ENCODE measurements around the gene ZNF277. TPM values are rescaled to one million over a fixed set of nuclear protein-coding genes. Genes with fewer than 3 reads are reported as not detected.

Gene ZNF277
- polyA plus RNA-seq (2014; cell fraction: cytosol; rRNA removed): 22.5 and 27.3 TPM in 2 replicates
- polyA plus RNA-seq (2014; cell fraction: nucleus; rRNA removed): 11.1 and 14.8 TPM in 2 replicates

- peak; percentile 99 for DNase-seq (ENCODE audit: low spot score)
Observed at GRCh38 chr7:112206238-112206990, at the start of gene ZNF277, which contains the start of gene DOCK4. Gene ZNF277, plus strand, starts transcription at chr7:112206695. Its CDS starts 22 bp downstream, at chr7:112206717. Gene DOCK4, minus strand, starts transcription at chr7:112206399. Its CDS starts 261 bp downstream, at chr7:112206138.

- DNase-seq (ENCODE audit: low spot score): no peak
Observed at GRCh38 chr7:112157072-112157471, 49.4 kb upstream of the ZNF277 start.

- DNase-seq (ENCODE audit: low spot score): no peak
Observed at GRCh38 chr7:112159351-112159750, 47.1 kb upstream of the ZNF277 start.

DNA sequence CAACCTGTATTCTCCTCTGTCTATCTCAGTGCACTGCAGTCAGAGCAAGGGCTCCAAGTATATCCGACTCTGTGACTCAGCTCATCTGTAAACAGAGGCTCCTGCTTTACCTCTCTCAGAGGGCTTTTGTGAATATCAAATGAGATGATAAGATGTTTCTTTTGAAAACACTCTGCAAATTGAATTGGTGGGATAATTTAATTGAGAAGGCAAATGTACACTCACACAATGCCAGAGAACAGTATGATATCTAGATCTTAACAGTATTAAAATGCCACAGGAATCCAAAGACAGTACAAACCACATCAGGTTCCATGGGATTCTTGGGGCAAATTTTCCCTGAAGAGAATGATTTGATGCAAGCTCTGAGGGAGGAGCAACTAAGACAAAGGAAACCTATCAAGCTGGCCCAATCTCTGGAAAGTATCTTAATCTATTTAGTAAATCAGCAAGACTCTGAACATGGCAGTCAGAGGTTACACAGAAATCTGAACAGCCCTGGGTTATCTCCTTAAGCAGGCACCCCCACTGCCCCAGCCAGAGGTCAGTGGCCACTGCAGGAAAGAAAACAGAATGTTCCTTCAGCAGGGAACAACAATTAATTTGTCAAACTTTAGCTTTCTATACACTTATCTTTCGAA lies 46.2 kb upstream of the ZNF277 start:
- DNase-seq (ENCODE audit: low spot score): peak; percentile 95

- no peak for DNase-seq (ENCODE audit: low spot score)
Observed at GRCh38 chr7:112160771-112161150, 45.7 kb upstream of the ZNF277 start.

GRCh38 chr7:112161253-112162141 lies 45.0 kb upstream of the ZNF277 start:
- DNase-seq (ENCODE audit: low spot score): peak; percentile 28

GRCh38 chr7:112162142-112162766 lies 44.2 kb upstream of the ZNF277 start:
- DNase-seq (ENCODE audit: low spot score): peak; percentile 74

- DNase-seq (ENCODE audit: low spot score): no peak
Observed at GRCh38 chr7:112162784-112163506, 43.5 kb upstream of the ZNF277 start.

DNA sequence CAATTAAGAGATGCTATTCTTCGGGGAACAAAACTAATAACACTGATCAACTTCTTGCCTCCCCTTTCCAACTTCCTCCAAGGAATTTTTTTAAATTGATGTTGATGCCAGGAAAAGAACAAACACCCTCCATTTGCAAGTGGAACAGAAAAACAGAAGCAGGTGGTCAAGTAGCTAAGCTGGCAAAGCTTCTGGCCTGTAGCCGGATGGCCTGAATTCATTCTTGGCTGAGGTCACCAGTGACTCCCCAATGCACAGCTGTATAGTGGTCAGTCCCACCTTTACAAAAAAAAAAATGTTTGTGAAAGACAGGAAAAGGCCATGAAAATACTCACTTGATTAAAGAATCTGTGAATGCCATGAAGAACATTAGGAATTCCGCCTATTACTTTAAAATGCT lies 39.3 kb upstream of the ZNF277 start:
- no peak for DNase-seq (ENCODE audit: low spot score)

GRCh38 chr7:112168915-112169314 lies 37.6 kb upstream of the ZNF277 start:
- DNase-seq (ENCODE audit: low spot score): no peak

GRCh38 chr7:112171673-112172072 lies 34.8 kb upstream of the ZNF277 start:
- no peak for DNase-seq (ENCODE audit: low spot score)

DNA sequence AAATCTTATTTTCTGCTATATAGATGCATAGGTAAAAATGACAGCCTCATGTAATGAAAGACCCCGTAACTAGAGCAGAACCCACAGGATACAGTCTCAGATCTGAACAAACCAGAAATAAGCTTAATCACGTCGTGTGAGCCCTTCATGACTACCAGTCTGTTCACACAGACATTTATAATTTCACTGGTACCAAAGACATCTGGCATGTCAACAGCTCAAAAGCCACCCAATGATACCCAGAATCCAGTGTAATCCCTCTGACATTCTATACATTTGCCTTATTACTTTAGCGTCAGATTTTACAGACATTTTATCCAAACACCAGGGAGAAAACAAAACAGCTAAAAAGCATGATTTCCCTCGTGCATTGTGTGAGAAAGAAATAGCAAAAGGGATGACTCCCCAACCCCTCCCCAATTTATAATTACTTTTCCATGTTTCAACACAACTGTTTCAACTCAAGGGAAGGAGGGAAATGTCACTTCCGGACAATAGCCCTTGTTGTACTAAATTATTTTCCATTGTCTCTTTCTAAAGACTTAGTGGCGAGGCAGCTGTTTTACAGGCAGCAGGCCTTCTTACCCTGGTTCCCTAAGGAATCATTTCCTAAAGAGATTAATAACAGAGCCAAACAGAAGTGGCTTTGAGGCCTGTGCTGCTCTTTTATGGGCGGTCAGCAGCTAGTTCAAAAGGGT lies 33.5 kb upstream of the ZNF277 start:
- no peak for DNase-seq (ENCODE audit: low spot score)

DNA sequence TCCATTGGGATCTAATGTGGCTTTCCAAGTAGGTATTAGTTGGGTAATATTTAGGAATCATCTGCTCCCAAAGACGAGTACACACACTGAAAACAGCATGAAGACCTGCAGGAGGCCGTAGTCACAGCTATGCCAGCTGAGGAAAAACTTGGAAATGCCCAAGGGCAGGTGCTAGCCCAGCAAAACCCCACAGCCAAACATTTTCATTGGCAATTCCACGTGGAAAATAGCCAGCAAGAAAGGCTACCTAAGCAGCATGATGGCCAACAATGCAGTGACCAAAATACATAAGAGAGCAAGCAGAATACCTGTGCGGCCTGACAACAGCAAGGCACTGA lies 33.0 kb upstream of the ZNF277 start:
- DNase-seq (ENCODE audit: low spot score): no peak

DNA sequence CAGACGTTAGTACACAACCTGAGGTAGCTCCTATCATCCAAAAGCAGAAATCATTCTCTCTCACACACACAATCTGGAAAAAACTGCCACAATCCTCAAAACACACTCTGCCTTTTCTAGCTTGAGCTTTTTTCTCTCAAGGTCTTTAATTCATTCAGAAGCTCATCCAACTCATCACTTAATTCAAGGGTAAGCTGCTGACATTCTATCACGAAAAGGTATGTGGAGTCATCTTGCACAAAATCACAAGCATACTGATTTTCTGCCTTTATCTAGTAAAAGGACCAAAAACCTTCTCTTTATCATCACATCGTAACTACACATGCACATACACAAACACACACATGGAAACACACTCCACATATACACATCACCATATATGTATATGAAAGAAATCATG lies 32.3 kb upstream of the ZNF277 start:
- DNase-seq (ENCODE audit: low spot score): no peak

GRCh38 chr7:112176241-112176640 lies 30.3 kb upstream of the ZNF277 start:
- DNase-seq (ENCODE audit: low spot score): no peak

DNA sequence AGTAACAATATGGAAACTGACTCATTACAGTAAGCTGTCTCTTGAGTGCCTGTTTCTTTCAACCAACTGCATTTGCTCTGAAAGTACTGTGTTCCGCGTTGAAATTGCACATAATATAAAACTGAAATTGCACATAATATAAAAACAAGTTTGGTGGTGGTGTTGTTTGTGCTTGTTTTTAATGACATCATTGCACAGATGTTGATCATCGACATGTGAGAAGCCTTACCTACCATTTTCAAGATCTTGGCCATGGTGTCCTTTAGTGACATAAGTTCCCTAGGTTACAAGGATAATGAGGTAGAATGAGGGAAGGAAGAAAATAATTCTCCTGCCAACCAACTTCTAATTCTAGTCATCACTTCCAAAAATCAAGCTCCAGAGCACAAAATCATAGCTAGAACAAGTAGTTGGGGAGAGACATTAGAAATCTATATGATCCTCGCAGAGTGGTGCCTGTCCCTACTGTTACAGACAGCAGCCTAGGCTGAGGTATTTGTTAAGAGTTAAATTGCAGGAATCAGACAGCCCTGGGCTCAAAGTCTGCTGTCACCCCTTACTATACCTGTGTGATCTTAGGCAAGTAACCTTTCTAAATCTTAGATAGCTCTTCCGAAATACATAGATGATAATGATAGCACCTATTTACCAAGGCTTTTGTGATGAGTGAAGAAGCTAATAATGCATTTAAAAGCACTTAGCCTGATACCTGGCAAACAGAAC lies 29.6 kb upstream of the ZNF277 start:
- DNase-seq (ENCODE audit: low spot score): no peak

DNA sequence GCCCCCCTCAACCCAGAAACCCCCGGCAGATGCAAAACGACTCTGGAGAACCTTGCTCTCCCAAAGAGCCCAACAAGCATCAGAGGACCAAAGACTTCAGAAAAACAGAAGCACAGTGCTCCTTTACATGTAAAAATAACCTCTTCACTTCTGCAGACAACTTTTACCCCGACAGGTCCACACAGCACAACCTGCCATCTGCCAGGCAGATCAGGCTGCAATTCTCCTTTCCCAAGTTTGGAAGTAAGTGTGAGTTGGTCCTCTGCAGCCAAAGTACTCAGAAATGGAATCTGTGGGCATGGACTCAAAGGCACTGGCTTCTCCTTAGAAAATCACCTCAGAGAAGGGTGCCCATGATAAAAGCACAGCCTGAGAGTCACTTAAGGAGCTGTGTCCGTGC lies 26.3 kb upstream of the ZNF277 start:
- DNase-seq (ENCODE audit: low spot score): no peak

- no peak for DNase-seq (ENCODE audit: low spot score)
Observed at GRCh38 chr7:112182749-112183148, 23.7 kb upstream of the ZNF277 start.

DNA sequence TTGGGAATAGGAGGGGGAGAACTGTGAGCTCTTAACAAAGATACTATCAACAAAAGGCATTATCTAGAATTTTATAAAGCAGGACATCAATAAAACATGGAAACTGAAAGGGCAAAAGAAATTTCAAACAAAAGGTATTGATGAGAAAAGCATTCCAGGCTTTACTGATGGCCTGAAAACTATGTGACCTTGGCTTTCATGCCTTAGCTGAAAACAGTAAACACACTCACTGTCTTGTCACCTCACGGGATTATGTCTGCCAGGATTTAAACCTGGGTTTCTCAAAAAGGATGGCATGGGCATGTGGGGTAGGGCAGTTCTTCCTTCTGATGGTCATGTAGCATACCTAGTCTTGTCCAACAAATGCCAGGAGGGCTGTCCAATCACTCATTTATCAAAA lies 23.2 kb upstream of the ZNF277 start:
- no peak for DNase-seq (ENCODE audit: low spot score)

- no peak for DNase-seq (ENCODE audit: low spot score)
Observed at GRCh38 chr7:112184455-112184854, 22.0 kb upstream of the ZNF277 start.
